Measurements from ENCODE around the gene OLA1.
A peak's percentile ranks its signal among the peaks of the same experiment; 100 is the strongest.

The OLA1 gene

DNA sequence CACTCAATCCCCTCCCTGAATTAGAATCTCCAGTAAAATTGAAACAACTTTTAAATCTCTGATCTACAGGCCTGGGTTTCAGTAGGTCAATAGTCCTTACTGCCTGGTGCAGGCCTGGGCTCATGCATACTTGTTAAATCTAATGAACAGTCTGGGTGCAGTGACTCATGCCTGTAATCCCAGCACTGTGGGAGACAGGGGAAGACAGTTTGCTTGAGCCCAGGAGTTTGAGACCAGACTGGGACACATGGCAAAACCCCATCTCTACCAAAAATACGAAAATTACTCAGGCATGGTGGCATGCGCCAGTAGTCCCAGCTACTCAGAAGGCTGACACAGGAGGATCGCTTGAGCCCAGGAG is 188.5 kb downstream of the OLA1 start:
- no peak for DNase-seq

DNA sequence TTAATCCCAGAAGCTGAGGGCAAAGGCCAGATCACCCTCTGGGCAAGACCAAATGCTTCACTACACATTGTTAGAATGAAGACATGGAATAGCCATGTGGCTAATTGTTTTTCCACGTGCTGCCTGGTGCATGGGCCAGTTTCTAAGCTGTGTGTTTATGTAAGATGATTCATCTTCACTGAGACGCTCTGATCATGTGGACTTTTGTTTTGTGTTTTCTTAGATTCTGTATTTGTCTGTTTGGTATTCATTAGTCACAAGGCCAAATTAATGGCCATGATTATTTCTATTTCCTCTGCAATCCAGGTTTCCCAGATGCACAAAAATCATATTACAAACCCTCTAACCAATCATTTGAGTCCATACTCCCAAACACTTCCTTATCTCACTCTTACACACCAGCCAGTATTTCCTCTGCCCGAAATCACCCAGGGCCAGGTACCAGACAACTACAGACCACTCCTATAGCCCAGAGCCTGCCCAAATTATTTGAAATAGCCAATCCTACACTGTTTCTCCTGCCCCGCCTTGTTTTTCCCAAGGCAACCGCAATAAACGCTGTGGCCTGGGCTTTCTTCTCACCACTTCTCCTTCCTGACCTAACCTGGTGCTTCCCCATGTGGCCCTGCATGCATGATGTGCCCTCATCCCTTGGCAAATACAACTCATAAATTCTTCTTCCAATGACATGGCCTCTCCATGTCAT is 189.0 kb downstream of the OLA1 start:
- DNase-seq = no peak

DNA sequence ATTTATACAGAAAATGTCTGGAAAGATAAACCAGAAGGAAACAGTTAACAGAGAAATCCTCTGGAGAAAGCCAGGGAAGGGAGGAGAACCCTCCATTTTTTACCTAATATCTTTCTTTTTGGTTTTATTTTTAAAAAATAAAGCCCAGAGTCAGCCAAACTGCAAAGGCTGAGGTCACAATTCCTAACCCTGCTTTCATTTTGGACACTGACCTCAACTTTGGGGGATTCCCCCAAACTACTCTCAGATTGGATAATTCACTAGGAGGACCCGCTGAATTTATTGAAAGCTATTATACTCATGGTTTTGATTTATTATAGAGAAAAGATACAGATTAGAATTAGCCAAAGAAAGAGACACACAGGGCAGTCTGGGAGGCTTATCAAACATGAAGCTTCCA is 189.9 kb downstream of the OLA1 start:
- DNase-seq = no peak

DNA sequence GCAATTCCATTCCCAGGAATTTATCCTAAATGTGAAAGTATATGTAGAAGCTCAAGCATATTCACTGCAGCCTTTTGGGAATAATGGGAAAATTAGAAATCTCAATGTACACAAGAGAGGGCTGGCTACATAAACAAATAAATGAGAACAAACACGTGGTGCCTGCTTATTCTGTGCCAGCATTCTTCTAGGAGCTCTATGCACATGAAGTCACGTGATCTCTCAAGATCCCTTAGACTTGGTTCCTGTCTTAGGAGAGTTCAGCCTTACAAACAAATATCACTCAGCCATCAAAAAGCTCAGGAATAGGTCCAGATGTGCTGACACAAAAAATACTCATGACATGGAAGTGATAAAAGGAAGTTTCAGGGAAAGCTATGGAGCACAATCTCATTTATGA is 190.3 kb downstream of the OLA1 start:
- no peak for DNase-seq

DNA sequence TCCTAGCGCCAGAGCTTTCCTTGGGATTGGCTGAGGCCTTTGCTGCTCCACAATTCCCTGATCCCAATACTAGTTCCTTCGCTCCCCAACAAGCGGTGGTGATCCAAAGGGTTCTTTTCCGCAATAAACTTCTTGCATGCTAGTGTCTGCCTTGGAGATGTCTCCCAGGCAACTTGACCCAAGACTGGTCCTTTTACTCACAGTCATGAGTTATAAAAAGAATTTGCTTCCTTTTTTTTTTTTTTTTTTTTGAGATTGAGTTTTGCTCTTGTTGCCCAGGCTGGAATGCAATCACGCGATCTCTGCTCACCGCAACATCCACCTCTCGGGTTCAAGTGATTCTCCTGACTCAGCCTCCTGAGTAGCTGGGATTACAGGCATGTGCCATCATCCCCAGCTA is 193.4 kb downstream of the OLA1 start:
- DNase-seq = no peak

DNA sequence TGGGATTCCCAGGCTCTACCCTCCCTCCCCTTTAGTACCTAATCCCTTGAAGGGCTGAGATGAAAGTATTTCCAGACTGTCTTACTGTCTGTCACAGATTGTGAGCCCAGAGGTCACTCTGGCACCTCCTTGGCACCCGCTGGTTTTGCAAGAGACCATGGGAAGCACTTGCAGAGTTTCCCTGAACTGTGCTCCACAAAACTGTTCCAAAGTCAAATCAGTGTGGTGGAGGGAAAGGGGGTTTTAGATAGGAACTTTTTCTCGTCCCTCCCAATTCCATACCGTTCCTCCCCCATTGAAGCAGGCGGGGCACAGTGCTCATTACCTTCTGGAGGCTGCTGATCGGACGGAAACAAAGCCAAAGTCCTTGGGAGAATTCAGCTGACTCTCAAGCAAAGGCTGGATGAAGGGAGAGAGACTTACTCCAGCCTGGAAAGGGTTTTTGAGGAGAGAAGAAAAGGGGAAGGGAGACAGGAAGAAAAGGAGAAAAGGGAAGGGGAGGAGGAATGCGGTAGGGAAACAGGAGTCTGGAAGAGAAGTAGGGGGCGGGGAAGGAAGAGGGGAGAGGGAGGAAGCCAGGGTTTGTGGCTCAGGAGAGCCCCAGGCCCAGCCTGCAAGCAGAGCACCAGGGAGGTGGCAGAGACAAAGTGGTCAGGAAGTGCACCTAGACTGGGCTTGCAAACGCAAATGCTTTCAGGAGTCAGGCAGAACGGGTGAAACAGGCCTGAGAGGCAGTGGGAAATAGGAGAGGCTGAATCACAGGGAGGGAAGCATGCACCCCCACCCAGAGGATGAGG is 194.8 kb downstream of the OLA1 start:
- no peak for DNase-seq

DNA sequence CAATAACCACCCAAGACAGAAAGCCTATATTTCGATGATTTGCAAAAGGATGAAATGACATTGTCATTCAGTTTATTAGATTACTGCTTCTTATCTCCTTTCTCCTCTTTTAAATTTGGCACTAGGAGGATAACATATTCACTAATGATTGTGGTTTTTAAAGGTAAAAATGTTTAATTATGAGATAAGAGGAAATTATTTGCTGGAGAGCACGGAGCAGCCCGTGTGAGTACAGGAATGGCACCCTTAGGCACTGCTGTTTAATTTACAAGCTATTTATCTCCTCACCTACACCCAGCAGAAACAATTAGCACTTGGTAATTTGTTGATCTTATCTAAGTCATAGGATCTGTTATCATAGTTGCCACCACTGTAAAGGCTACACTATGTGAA is 195.8 kb downstream of the OLA1 start:
- DNase-seq = no peak

DNA sequence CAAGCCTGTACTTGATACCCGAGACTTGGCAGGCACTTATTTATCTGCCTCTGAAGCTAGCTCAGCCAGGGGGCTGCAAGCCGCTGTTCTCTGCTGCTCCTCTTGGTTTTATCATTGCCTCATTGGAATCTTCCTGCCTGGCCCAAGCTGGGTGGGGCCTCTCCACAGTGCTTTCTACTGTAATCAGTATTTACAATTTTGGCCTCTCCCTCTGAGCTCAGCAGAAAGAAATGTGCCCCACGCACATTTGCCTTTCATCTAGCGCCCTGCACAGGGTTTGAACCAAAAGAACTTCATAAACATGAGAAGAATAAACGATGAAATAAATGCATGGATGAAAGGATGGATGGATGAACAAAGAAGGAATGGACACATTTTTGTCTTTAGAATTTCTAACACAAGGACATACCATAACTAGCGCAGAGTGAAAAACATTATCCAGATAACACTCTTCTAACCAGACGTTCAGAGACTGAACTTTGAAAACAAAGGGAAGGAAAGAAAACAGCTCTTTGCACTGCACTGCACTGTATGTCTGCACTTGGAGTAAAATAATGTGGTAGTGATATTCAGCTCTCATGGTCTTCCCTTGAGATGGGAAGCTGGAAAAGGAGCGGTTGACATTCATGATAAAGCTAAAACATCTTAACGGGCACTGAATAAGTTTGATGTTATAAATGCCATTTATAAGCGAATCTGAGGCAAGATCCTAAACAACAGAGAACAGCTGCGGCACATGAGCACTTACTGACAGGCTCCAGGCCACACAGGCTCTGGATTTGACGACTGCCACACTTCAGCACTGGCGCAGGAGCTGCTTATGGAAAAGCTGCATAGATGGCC is 196.4 kb downstream of the OLA1 start:
- no peak for DNase-seq

DNA sequence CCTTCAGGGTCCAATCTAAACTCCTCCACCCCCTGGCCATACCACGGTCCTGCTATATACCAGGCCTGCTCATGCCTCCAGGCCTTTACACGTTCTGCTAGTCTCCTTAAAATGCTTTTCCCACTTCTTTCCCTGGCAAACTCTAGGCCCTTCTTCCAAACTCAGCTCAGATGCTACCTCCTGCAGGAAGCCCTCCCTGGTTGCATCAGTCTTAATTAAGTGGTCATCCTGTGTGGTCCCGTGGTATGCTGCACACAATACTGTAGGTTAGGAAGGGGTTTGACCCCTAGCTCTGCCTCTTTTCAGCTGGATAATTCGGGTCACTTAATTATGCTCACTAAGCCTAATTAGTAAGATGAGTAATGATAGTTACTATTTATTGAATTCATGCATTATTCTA is 197.3 kb downstream of the OLA1 start:
- no peak for DNase-seq

DNA sequence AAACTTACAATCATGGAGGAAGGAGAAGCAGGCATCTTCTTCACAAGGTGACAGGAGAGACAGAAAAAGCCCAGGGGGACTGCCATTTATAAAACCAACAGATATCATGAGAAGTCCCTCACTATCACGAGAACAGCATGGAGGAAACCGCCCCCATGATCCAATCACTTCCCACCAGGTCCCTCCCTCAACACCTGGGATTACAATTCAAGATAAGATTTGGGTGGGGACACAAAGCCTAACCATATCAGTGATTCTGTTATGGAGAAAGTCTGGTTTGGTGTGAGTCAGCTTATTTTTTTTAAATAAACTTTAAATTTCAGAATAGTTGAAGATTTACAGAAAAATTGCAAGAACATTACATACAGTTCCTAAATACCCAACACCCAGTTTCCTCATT is 198.4 kb downstream of the OLA1 start:
- DNase-seq = no peak

DNA sequence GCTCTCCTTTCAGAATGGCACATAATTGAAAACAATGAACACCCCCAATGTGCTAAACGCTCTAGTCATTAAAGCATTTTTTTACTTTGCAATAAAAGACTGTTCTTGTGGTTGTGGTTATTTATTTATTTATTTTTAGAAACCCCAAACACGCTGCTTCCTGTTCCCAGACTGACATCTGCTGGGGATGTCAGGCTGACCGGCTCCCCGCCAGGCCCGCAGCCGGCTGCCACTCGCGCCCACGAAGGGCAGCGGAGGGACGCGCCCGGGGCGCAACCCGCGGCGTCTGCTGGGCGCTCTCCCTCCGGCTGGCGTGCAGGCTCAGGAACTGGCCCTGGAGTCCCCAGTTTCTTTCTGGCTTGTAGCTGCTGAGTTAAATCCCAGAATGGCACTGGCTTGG is 200.1 kb downstream of the OLA1 start:
- no peak for DNase-seq

DNA sequence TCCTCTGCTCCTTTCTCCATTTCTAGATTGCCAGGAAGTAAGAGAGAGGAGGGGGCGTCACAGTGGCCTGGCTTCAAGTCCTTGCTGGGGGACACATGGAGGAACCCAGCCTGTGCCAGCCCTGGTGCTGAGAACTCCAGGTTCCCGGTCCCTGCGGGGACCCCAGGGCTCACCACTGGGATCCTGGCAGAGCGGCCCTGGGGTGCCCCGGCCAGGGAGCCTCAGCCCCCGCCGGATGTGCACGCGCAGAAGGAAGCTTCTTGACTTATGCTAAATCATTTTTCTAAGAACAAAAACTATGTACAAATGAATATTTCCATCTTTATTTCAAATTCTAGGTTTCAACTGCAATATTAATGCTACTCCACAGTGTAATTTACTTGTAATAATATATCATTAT is 200.6 kb downstream of the OLA1 start:
- DNase-seq = no peak

DNA sequence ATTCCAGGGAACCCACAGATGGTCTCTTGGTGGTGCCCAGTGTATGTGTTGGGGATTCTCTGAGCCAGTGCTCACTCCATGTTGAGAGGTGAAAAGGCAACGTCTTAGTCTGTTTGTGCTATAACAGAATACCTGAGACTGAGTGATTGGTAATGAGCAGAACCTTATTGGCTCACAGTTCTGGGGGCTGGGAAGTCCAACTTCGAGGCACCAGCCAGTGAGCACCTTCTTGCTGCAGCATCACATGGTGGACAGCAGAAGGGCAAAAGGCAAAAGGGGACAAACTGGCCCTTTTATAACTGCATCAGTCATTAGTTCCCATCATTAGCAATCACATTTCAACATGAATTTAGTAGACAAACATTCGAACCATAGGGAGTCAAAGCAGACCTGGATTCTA is 202.2 kb downstream of the OLA1 start:
- DNase-seq = no peak

DNA sequence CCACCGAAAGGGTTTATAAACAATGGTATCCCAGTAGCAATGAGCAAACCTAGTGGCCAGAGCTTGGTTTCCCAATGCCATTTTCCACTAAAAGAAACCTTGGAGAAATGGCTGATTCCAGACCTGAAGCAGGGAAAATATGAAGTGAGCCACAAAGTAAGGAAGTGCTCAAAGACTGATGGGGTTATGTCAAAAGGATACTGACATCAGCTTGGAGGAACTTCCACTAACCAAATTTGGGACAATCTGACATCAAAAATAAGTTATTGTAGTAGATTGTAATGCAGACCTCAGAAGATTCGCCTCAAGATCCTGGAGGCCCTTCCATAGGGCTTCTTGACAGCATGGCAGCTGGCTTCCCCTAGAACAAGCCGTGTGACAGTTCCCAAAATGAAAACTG is 203.8 kb downstream of the OLA1 start:
- no peak for DNase-seq

DNA sequence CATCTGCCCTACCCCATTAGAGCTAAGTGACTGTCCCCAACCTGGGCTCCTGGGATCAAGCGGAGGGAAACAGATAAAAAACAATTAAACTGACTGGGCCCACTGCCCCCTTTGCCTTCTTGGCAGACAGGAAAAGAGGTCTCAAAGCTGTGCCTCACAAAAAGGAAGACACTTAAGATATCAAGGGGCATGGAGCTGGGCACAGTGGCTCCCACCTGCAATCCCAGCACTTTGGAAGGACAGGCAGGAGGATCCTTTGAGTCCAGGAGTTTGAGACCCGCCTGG is 208.0 kb downstream of the OLA1 start:
- DNase-seq = no peak

DNA sequence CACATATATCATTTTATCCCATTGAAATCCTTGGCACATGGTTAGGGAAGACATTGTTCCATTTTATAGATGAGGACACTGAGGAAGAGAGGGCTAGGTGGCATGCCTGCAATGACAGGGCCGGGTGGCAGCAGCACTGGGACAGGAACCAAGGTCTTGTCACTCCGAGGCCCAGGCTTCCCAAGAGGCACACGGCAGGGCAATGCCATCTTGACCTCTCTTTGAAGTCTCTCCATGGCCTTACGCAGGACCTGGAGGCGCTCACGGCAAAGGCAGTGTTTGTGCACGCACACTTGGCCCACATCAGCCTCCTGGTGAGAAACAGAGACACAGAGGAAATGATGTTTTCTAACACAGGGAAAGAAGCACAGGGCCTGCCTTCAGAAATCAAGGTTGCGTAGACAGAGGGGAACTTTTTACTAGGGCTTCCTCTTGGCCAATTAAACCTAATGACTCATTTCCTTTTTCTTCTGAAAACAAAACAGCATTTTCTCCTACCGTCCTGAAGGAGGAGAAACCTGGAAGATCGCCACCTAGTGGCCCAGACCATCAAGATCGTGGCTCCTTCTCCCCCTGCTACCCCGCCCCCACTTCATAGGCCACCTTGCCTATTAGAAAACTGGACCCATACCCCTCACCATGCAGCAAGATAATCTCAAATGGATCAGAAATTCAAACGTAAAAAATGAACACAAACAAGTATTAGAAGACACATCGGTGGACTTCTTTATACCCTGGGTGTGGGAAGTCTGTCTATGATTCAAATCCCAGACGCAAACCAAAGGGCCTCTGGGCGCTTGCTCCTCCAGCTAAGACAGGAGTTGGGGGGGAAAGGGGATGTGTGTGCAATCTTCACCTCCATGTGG is 208.5 kb downstream of the OLA1 start:
- peak; percentile 85 for DNase-seq

DNA sequence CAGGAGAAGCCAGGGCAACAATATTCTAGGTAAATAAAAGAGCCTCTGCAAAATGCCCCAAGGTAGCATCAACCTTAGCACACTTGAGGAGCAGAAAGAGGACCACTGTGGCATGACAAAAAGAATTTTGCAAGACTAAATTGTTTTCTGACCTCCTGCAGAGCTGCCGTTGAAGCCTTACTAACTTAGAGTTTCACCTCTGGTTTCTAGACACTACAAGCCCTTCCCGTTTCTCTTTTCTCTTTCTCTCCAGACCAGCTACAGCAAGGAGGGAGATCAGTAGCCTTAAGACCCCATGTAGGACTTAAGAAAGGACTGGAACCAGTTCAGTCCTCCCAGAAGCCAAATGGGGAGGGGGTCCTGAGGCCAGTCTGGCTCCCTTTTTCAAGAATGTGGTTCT is 209.9 kb downstream of the OLA1 start:
- DNase-seq = no peak

DNA sequence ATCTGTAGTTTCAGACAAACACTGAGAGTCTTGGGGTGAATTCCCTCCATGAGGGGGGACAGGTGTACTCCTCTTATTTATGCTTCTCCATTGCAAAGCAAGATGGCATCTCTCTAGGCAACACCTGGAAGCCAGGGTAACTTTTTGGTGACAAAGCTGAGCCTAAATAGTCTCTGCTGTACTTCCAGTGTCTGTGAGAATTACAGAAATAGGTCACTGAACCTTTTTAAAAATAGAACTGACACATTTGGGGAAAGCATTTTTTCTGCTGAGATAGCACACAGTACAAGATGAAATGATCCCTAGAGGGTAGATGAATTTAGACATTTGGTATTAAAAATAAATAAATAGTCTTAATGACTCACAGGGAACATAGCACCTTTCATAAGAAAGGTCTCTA is 211.5 kb downstream of the OLA1 start:
- DNase-seq = no peak

DNA sequence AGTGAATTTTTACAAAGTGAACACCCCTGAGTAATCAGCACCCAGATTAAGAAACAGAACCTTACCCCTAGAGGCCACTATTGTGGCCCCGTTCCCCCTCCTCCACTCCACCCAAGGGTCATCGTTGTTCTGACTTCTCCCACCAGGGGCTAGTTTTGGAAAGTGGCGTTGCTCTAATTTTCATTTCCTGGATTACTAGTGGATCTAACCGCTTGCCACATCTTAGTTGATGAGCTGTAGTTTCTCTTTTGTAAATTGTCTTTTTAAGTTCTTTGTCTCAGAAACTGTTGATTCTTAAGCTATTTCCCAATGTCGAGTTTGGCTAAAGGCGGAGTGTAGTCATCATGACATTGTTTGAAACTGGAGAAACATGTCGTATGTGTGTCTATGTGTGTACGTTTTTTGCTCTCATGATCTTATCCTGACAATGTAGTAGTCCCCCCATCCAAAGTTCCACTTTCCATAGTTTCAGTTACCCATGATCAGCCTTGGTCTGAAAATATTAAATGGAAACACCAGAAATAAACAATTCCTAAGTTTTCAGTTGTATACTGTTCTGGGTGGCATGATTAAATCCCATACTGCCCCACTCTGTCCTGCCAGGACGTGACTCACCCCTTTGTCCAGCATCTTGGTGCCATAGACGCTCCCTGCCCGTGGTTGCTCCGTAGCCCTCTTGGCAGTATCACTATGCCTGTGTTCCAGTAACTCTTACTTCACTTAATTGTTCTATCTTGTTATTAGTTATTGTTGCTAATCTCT is 212.2 kb downstream of the OLA1 start:
- DNase-seq = no peak

DNA sequence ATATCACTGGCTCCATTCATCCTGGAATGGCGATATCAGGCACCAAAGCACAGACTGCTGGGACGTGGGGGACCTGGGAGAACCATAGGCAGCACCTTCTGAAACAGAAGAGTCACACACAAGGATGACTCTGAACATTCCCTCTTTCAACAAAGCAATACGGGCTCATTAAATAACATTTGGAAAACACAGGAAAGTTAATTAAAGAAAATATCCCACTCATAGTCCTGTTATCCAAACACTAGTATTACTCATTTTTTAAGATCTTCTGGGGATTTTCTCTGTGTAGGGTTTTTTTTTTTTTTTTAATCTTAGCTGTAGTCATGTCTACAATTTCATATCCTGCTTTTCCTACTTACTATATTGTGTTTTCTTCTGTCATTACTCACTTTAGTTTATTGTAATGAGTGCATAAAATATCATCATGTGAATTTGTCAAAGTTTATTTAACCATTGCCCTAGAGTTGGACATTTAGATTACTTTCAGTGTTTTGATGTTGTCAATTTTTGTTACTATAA is 213.2 kb downstream of the OLA1 start:
- no peak for DNase-seq

DNA sequence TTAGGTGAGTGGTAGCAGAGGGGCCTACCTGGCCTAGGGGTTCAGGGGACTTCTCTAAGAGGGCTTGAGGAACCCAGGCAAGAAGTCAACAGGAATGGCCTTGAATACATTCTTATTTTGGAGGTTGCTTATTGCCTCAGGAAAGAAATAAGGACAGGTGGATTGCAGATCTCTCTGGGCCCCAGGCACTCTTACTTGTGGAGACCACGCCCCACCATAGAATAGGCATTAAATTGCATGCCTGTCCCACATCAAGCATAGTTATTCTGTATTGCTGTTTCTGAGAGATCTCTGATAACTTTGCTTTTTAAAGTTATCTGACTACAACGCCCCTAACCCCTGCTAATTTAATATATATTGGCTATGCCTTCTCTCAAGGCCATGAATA is 215.2 kb downstream of the OLA1 start:
- DNase-seq = no peak

DNA sequence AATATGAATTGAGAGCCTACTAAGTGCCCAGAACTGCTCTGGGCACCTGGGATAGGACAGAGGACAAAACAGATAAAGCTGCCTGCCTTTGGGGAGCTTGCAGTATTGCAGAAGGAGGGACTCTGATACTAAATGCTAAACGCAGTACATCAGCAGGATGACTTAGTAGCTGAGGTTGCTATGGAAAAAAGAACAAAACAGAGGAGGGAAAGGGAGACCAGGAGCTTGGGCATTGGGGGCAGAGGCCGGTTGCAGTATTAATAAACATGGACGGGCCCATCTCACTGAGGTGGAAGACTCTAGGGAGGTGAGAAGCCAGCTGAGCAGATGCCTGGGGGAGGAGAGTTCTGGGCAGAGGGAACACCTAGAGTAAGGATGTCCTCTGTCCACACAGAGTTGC is 217.1 kb downstream of the OLA1 start:
- DNase-seq = no peak
